Endothelial cell of umbilical vein (primary cell): ENCODE measurements around the gene SPRED2. TPM values are rescaled to one million over a fixed set of nuclear protein-coding genes. Genes with fewer than 3 reads are reported as not detected.

Experiments used
- BruUV-seq: library from RNA; stranded (reverse); fragments of 400-500 nt; replicated peaks from 2 replicates; lab custom pipeline; 2021; lab: Mats Ljungman, UMichigan
- CTCF ChIA-PET: fragments of 300-600, 350-600 bp; sonication (Branson Sonifier 250); formaldehyde crosslinking; loops from one replicate; lab custom pipeline; 2021; ENCODE audit warnings: antibody characterized with exemption, inconsistent platforms; lab: Charles Lee
- POLR2A ChIA-PET: fragments of 300-600, 350-600 bp; sonication (Branson Sonifier 250); formaldehyde crosslinking; loops from one replicate; lab custom pipeline; 2021; ENCODE audit warnings: antibody characterized with exemption, inconsistent platforms; lab: Charles Lee
- DNase-seq: peaks from one replicate; pipeline ENCODE4 v3.0.0-alpha.2; 2011; ENCODE audit warnings: low read depth, low spot score
- FAIRE-seq: peaks from 2 replicates; lab custom pipeline; 2011; peaks lifted over from hg19 to GRCh38; lab: Jason Lieb, UNC
- H2AFZ ChIP-seq: 2 replicates; pipeline ENCODE4 v1.6.0; 2012; ENCODE audit warnings: low read depth, low read length, control low read depth, inconsistent platforms
- H3K27ac ChIP-seq: 2 replicates; pipeline ENCODE4 v1.5.1; 2011; ENCODE audit warnings: low read depth, mild to moderate bottlenecking, control low read depth, low read length, moderate library complexity; ENCODE audit not compliant: insufficient read depth
- H3K27me3 ChIP-seq, 2 experiments: 2 replicates each; pipeline versions ENCODE4 v1.6.0 to v1.6.1; 2011; ENCODE audit warnings: low read length in 2 of 2, mixed read lengths in 1 of 2; ENCODE audit not compliant: control insufficient read depth in 2 of 2, insufficient read depth in 2 of 2
- H3K36me3 ChIP-seq, 2 experiments: 2 replicates in 1 of 2; 3 replicates in 1 of 2; pipeline ENCODE4 v1.5.1; 2011; ENCODE audit warnings: low read length in 2 of 2, mild to moderate bottlenecking in 1 of 2, moderate library complexity in 1 of 2; ENCODE audit not compliant: control insufficient read depth in 2 of 2, insufficient read depth in 2 of 2; ENCODE audit errors: extremely low read depth in 1 of 2
- H3K4me1 ChIP-seq: 3 replicates; pipeline ENCODE4 v1.5.1; 2011; ENCODE audit warnings: mild to moderate bottlenecking, low read length; ENCODE audit not compliant: control insufficient read depth, insufficient read depth; ENCODE audit errors: extremely low read depth
- H3K4me2 ChIP-seq: 2 replicates; pipeline ENCODE4 v1.6.1; 2011; ENCODE audit warnings: low read length, control low read depth, mixed read lengths; ENCODE audit not compliant: insufficient read depth
- H3K4me3 ChIP-seq, 3 experiments: fragments of 200-600 bp in 1 of 3; sonication (generic), shearing (Covaris generic) in 1 of 3; replicated peaks in 1 of 3; 2 replicates each; pipeline ENCODE4 v1.5.1; 2011 to 2016; ENCODE audit warnings: control low read depth in 3 of 3, low read length in 3 of 3, mild to moderate bottlenecking in 2 of 3, inconsistent platforms in 1 of 3, low read depth in 1 of 3, moderate library complexity in 1 of 3; ENCODE audit not compliant: insufficient read depth in 1 of 3
- H3K79me2 ChIP-seq: 2 replicates; pipeline ENCODE4 v1.6.0; 2012; ENCODE audit warnings: low read length, inconsistent platforms; ENCODE audit not compliant: control insufficient read depth, insufficient read depth
- H3K9ac ChIP-seq: replicated peaks from 2 replicates; pipeline ENCODE3; 2011; ENCODE audit warnings: low read length, control low read depth; ENCODE audit not compliant: insufficient read depth; ENCODE audit errors: extremely low read depth
- H3K9me1 ChIP-seq: replicated peaks from 3 replicates; pipeline ENCODE4 v1.6.0; 2011; ENCODE audit warnings: mild to moderate bottlenecking, low read length; ENCODE audit not compliant: control insufficient read depth, insufficient read depth; ENCODE audit errors: extremely low read depth
- H3K9me3 ChIP-seq: replicated peaks from 2 replicates; pipeline ENCODE4 v1.5.1; 2012; ENCODE audit warnings: low read length, inconsistent platforms; ENCODE audit not compliant: control insufficient read depth, insufficient read depth
- H4K20me1 ChIP-seq: replicated peaks from 2 replicates; pipeline ENCODE3; 2011; ENCODE audit warnings: mild to moderate bottlenecking, low read length; ENCODE audit not compliant: control insufficient read depth, insufficient read depth; ENCODE audit errors: extremely low read depth
- CTCF ChIP-seq, 2 donors: IDR thresholded peaks; 1 replicate in 1 of 2; 2 replicates in 1 of 2; pipeline ENCODE4 v1.5.1; 2011; ENCODE audit warnings: low read length in 2 of 2, mild to moderate bottlenecking in 2 of 2, moderate library complexity in 2 of 2, control low read depth in 1 of 2, inconsistent platforms in 1 of 2, low read depth in 1 of 2; ENCODE audit not compliant: insufficient read depth in 1 of 2; ENCODE audit errors: extremely low read depth in 1 of 2
- EZH2 ChIP-seq: IDR thresholded peaks from 2 replicates; pipeline ENCODE4 v1.6.1; 2012; ENCODE audit warnings: borderline replicate concordance, low read depth, mild to moderate bottlenecking, moderate library complexity, low read length, inconsistent platforms; ENCODE audit not compliant: severe bottlenecking
- FOS ChIP-seq: IDR thresholded peaks from 2 replicates; pipeline ENCODE4 v1.6.1; 2011; ENCODE audit warnings: mild to moderate bottlenecking, low read length, moderate library complexity, borderline replicate concordance; ENCODE audit not compliant: insufficient read depth
- GATA2 ChIP-seq: IDR thresholded peaks from 2 replicates; pipeline ENCODE4 v1.7.0; 2011; ENCODE audit warnings: low read depth, mild to moderate bottlenecking, moderate library complexity, mixed read lengths, low read length; ENCODE audit not compliant: insufficient read length, insufficient read depth
- JUN ChIP-seq: IDR thresholded peaks from 2 replicates; pipeline ENCODE4 v1.6.1; 2011; ENCODE audit warnings: borderline replicate concordance, low read depth; ENCODE audit not compliant: insufficient read length, insufficient read depth
- MYC ChIP-seq: IDR thresholded peaks from one replicate; pipeline ENCODE4 v1.6.1; 2011; ENCODE audit warnings: mild to moderate bottlenecking, low read depth, low read length
- POLR2A ChIP-seq: IDR thresholded peaks from 2 replicates; pipeline ENCODE4 v1.6.1; 2012; ENCODE audit warnings: low read depth, mild to moderate bottlenecking, control low read depth, low read length
- POLR2AphosphoS5 ChIP-seq: IDR thresholded peaks from 2 replicates; pipeline ENCODE4 v1.6.1; 2012; ENCODE audit warnings: low read depth, mild to moderate bottlenecking, control low read depth, low read length, moderate library complexity; ENCODE audit not compliant: insufficient read depth
- dilution Hi-C: fragments of 300-500 bp; cut with MboI; formaldehyde crosslinking; loops from one replicate; pipeline ENCODE4 v1.15.0; 2019; ENCODE audit warnings: low sequenced_read_pairs; ENCODE audit not compliant: extremely low pct_ligation_motif_present
- intact Hi-C: fragments of 100-400 bp; cut with micrococcal nuclease; formaldehyde crosslinking; loops from one replicate; pipeline ENCODE4 v1.10.0; 2022
- polyA plus RNA-seq, 4 experiments: library from polyadenylated mRNA; depleted of rRNA in 3 of 4; stranded (reverse) in 3 of 4; unstranded in 1 of 4; fragments of >200 nt; gene quantifications; 2 replicates each; pipeline versions ENCODE4 v1.2.1 to v1.2.3, GENCODE V29; 2011 to 2012; ENCODE audit warnings: missing spikeins in 1 of 4
- total RNA-seq: library from RNA; stranded (reverse); gene quantifications from 2 replicates; pipeline ENCODE4 v1.2.3, GENCODE V29; 2021
- TF ChIP-seq, protein P1 (sequence below): IDR thresholded peaks from 2 replicates; pipeline ENCODE4 v1.6.1; 2011; ENCODE audit not compliant: insufficient read depth, insufficient read length

The SPRED2 gene
- total and polyA plus RNA-seq, 2 donors (not counting 3 experiments of a cell fraction or from before 2014, with no cell fraction given): 3.6 to 9.6 TPM

GRCh38 chr2:65374575-65374974 lies 57.8 kb downstream of the SPRED2 start:
- dilution Hi-C loops: no loop called here
- Histone ChIP-seq H3K36me3 (no peaks in the 10 kb centered on the region), H3K27ac (no peak overlapping the region), H3K4me3 (no peak overlapping the region), H3K79me2 (no peaks in the 10 kb centered on the region), H2AFZ (no peak overlapping the region), H3K27me3 (peaks cover 25 to 29% of the 10 kb centered on the region in 2 experiments), H3K9me3 (no peaks in the 10 kb centered on the region), H3K4me1 (peaks cover 11% of the 10 kb centered on the region), H3K4me2 (no peak overlapping the region), H3K9me1 (no peaks in the 10 kb centered on the region), H4K20me1 (no peaks in the 10 kb centered on the region), H3K9ac (no peak overlapping the region)
- FAIRE-seq (no peak), DNase-seq (no peak)
- intact Hi-C loops: no loop called here
- POLR2A ChIA-PET: no interaction called here
- BruUV-seq: no TSS peak
- CTCF ChIA-PET: interaction anchor here (0.5 to 1.9 kb wide), 3 partner anchors 9 to 26 kb away, joined by 4 to 8 read pairs (median 4); no protein-coding TSS in a partner anchor
- TF ChIP-seq, protein P1, sequence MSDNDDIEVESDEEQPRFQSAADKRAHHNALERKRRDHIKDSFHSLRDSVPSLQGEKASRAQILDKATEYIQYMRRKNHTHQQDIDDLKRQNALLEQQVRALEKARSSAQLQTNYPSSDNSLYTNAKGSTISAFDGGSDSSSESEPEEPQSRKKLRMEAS: no peak
- TF ChIP-seq MYC (no peak), JUN (no peak), GATA2 (no peak), EZH2 (no peak), POLR2AphosphoS5 (no peak)

GRCh38 chr2:65373365-65373918 lies 59.0 kb downstream of the SPRED2 start:
- intact Hi-C loops (no loop called here), dilution Hi-C loops (no loop called here)
- Histone ChIP-seq H2AFZ (no peak overlapping the region), H3K4me3 (no peak overlapping the region), H3K27ac (no peak overlapping the region), H3K9me3 (no peaks in the 10 kb centered on the region), H3K9me1 (no peaks in the 10 kb centered on the region), H4K20me1 (no peaks in the 10 kb centered on the region), H3K27me3 (peaks cover 16 to 20% of the 10 kb centered on the region in 2 experiments), H3K79me2 (no peaks in the 10 kb centered on the region), H3K4me1 (peaks cover 11% of the 10 kb centered on the region), H3K36me3 (no peaks in the 10 kb centered on the region), H3K4me2 (no peak overlapping the region), H3K9ac (no peak overlapping the region)
- POLR2A ChIA-PET: no interaction called here
- TF ChIP-seq POLR2AphosphoS5: no peak
- TF ChIP-seq, protein P1: no peak
- no peak for TF ChIP-seq POLR2A
- no peak for TF ChIP-seq JUN
- no peak for TF ChIP-seq EZH2
- TF ChIP-seq MYC: no peak
- no peak for TF ChIP-seq CTCF (IDR thresholded peaks at IDR 0.05; ENCODE audit: extremely low read depth in 1 of 2, insufficient read depth in 1 of 2, low read depth in 1 of 2, low read length in 2 of 2)
- no peak for TF ChIP-seq GATA2
- no peak for TF ChIP-seq FOS
- no TSS peak for BruUV-seq
- CTCF ChIA-PET: interaction anchor here (1.1 to 1.9 kb wide), 3 partner anchors 10 to 23 kb away, joined by 3 to 8 read pairs (median 4); no protein-coding TSS in a partner anchor
- no peak for DNase-seq
- no peak for FAIRE-seq
